Large intestine (tissue), 3 donors: Measurements from ENCODE around the gene U2AF2. TPM values are rescaled to one million over a fixed set of nuclear protein-coding genes. Genes with fewer than 3 reads are reported as not detected.
A peak's percentile ranks its signal among the peaks of the same experiment; 100 is the strongest.

Experiments
- DNase-seq, 2 donors: peaks; one replicate each; pipeline versions ENCODE4 v3.0.0 to v3.0.0-alpha.2; 2013
- H3K27ac ChIP-seq: one replicate; pipeline ENCODE4 v1.5.1; 2013; ENCODE audit warnings: low read length
- H3K27me3 ChIP-seq: 2 replicates; pipeline ENCODE4 v1.6.1; 2013; ENCODE audit warnings: low read length; ENCODE audit not compliant: control insufficient read depth, insufficient read depth
- H3K36me3 ChIP-seq: 2 replicates; pipeline ENCODE4 v1.6.1; 2013; ENCODE audit warnings: low read length; ENCODE audit not compliant: control insufficient read depth, insufficient read depth
- H3K4me1 ChIP-seq: one replicate; pipeline ENCODE4 v1.6.1; 2013; ENCODE audit warnings: low read length; ENCODE audit not compliant: control insufficient read depth, insufficient read depth
- H3K4me3 ChIP-seq: one replicate; pipeline ENCODE4 v1.5.1; 2013; ENCODE audit warnings: low read length
- H3K9me3 ChIP-seq: one replicate; pipeline ENCODE4 v1.6.1; 2013; ENCODE audit warnings: mild to moderate bottlenecking, low read depth, low read length, moderate library complexity; ENCODE audit not compliant: control insufficient read depth
- WGBS: methylation state at CpG from one replicate; pipeline ENCODE4 v1.1.5; 2013; ENCODE audit warnings: low lambda C conversion rate; ENCODE audit not compliant: insufficient coverage; 5-methylcytosine and 5-hydroxymethylcytosine counted together
- polyA plus RNA-seq: library from polyadenylated mRNA; unstranded; fragments of 120-200 nt; gene quantifications from one replicate; pipeline ENCODE4 v1.2.1, GENCODE V29; 2013

U2AF2 gene
- polyA plus RNA-seq, 1 donor, result 167 TPM

- peaks cover 5% of the 10 kb centered on the region for H3K9me3 ChIP-seq
- WGBS, result 0% methylated on average over 1 of the region's 56 CpGs
- H3K4me3 ChIP-seq, result peak within 1 kb of the TSS; percentile 78
- H3K27me3 ChIP-seq, result no peaks in the 10 kb centered on the region
- peaks cover 21% of the 10 kb centered on the region for H3K4me1 ChIP-seq
- peak; percentile 47 to 76 for DNase-seq
- peaks cover 16% of the 10 kb centered on the region for H3K36me3 ChIP-seq
- peak within 1 kb of the TSS; percentile 68 for H3K27ac ChIP-seq
Measured at GRCh38 chr19:55643003-55643886, 11.6 kb upstream of the U2AF2 start, which contains the start of gene ZNF581. ZNF581 (plus strand) TSS chr19:55643649; CDS start chr19:55644572, 923 bp downstream.

GRCh38 chr19:55643887-55644176 is 11.0 kb upstream of the U2AF2 start:
- peaks cover 24% of the 10 kb centered on the region for H3K4me1 ChIP-seq
- H3K9me3 ChIP-seq, result peaks cover 5% of the 10 kb centered on the region
- no CpG with 5 or more reads among the region's 15 CpGs for WGBS
- peaks cover 12% of the 10 kb centered on the region for H3K36me3 ChIP-seq
- no peak overlapping the region for H3K27ac ChIP-seq
- H3K27me3 ChIP-seq, result no peaks in the 10 kb centered on the region
- DNase-seq, result no peak
- H3K4me3 ChIP-seq, result peak overlapping the region; percentile 78

- Histone ChIP-seq H3K27ac (no peak overlapping the region), H3K4me1 (peaks cover 25% of the 10 kb centered on the region), H3K36me3 (peaks cover 12% of the 10 kb centered on the region), H3K4me3 (peak overlapping the region; percentile 78), H3K9me3 (peaks cover 5% of the 10 kb centered on the region), H3K27me3 (no peaks in the 10 kb centered on the region)
- WGBS, result no CpG with 5 or more reads among the region's 12 CpGs
- DNase-seq, result no peak
Measured at GRCh38 chr19:55644191-55644833, 10.5 kb upstream of the U2AF2 start.

- H3K27ac ChIP-seq, result no peak overlapping the region
Measured at GRCh38 chr19:55644842-55645511, 9.9 kb upstream of the U2AF2 start.

GRCh38 chr19:55645512-55645881 is 9.3 kb upstream of the U2AF2 start:
- Histone ChIP-seq H3K9me3 (no peaks in the 10 kb centered on the region), H3K4me1 (peaks cover 19% of the 10 kb centered on the region), H3K27ac (no peak overlapping the region), H3K4me3 (no peak overlapping the region), H3K36me3 (peaks cover 12% of the 10 kb centered on the region), H3K27me3 (no peaks in the 10 kb centered on the region)
- WGBS, result 80% methylated on average over 1 of the region's 5 CpGs
- no peak for DNase-seq

More at GRCh38 chr19:55644842-55645511, 9.9 kb upstream of the U2AF2 start:
- peak overlapping the region; percentile 78 for H3K4me3 ChIP-seq
- H3K4me1 ChIP-seq, result peaks cover 25% of the 10 kb centered on the region
- peaks cover 3% of the 10 kb centered on the region for H3K9me3 ChIP-seq
- no peak for DNase-seq
- no CpG with 5 or more reads among the region's 28 CpGs for WGBS
- H3K36me3 ChIP-seq, result peaks cover 12% of the 10 kb centered on the region
- H3K27me3 ChIP-seq, result no peaks in the 10 kb centered on the region

- Histone ChIP-seq H3K27ac (no peak overlapping the region), H3K4me1 (peaks cover 18% of the 10 kb centered on the region), H3K9me3 (no peaks in the 10 kb centered on the region), H3K4me3 (peak overlapping the region; percentile 78), H3K27me3 (no peaks in the 10 kb centered on the region), H3K36me3 (peaks cover 17% of the 10 kb centered on the region)
- DNase-seq, result no peak
- 80% methylated on average over 1 of the region's 14 CpGs for WGBS
Measured at GRCh38 chr19:55646889-55647731, 7.7 kb upstream of the U2AF2 start.

GRCh38 chr19:55647732-55648584 is 6.9 kb upstream of the U2AF2 start, which contains the start of gene CCDC106:
CCDC106 (plus strand) TSS chr19:55648212; CDS start chr19:55649047, 835 bp downstream.
- peaks cover 11% of the 10 kb centered on the region for H3K4me1 ChIP-seq
- peak; percentile 58 to 89 for DNase-seq
- H3K4me3 ChIP-seq, result peak within 1 kb of the TSS; percentile 78

GRCh38 chr19:55648585-55649267 is 6.1 kb upstream of the U2AF2 start:
- WGBS, result no CpG with 5 or more reads among the region's 25 CpGs
- no peak for DNase-seq
- Histone ChIP-seq H3K27me3 (no peaks in the 10 kb centered on the region), H3K4me3 (peak overlapping the region; percentile 78), H3K4me1 (peaks cover 8% of the 10 kb centered on the region), H3K36me3 (peaks cover 22% of the 10 kb centered on the region), H3K27ac (no peak overlapping the region), H3K9me3 (no peaks in the 10 kb centered on the region)

More at GRCh38 chr19:55647732-55648584, 6.9 kb upstream of the U2AF2 start, which contains the start of gene CCDC106:
- Histone ChIP-seq H3K36me3 (peaks cover 22% of the 10 kb centered on the region), H3K9me3 (no peaks in the 10 kb centered on the region), H3K27me3 (no peaks in the 10 kb centered on the region), H3K27ac (peak within 1 kb of the TSS; percentile 30)
- WGBS, result no CpG with 5 or more reads among the region's 87 CpGs
